ENCODE measurements around the gene WDR87.

WDR87 gene

GRCh38 chr19:37893845-37894575 lies 12.4 kb downstream of the WDR87 start:
- TF ChIP-seq, protein P1, sequence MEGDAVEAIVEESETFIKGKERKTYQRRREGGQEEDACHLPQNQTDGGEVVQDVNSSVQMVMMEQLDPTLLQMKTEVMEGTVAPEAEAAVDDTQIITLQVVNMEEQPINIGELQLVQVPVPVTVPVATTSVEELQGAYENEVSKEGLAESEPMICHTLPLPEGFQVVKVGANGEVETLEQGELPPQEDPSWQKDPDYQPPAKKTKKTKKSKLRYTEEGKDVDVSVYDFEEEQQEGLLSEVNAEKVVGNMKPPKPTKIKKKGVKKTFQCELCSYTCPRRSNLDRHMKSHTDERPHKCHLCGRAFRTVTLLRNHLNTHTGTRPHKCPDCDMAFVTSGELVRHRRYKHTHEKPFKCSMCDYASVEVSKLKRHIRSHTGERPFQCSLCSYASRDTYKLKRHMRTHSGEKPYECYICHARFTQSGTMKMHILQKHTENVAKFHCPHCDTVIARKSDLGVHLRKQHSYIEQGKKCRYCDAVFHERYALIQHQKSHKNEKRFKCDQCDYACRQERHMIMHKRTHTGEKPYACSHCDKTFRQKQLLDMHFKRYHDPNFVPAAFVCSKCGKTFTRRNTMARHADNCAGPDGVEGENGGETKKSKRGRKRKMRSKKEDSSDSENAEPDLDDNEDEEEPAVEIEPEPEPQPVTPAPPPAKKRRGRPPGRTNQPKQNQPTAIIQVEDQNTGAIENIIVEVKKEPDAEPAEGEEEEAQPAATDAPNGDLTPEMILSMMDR (IDR thresholded peaks at IDR 0.05; ENCODE audit: low read length, missing control alignments): no peak
- DNase-seq (ENCODE audit: low read depth): no peak
- H3K4me3 ChIP-seq (replicated peaks; ENCODE audit: low read depth, low read length): no peak overlapping the region

GRCh38 chr19:37886571-37886970 lies 19.8 kb downstream of the WDR87 start:
- TF ChIP-seq, protein P1 (IDR thresholded peaks at IDR 0.05; ENCODE audit: low read length, missing control alignments): no peak
- DNase-seq (ENCODE audit: low read depth): no peak
- H3K4me3 ChIP-seq (replicated peaks; ENCODE audit: low read depth, low read length): no peak overlapping the region

- no peak overlapping the region for H3K4me3 ChIP-seq (replicated peaks; ENCODE audit: low read depth, low read length)
- TF ChIP-seq, protein P1 (IDR thresholded peaks at IDR 0.05; ENCODE audit: low read length, missing control alignments): no peak
- no peak for DNase-seq (ENCODE audit: low read depth)
These were observed 21.0 kb downstream of the WDR87 start for GRCh38 chr19:37885392-37885791.

GRCh38 chr19:37877147-37877546 lies 29.2 kb downstream of the WDR87 start:
- no peak for DNase-seq (ENCODE audit: low read depth)
- TF ChIP-seq, protein P1 (IDR thresholded peaks at IDR 0.05; ENCODE audit: low read length, missing control alignments): no peak
- no peak overlapping the region for H3K4me3 ChIP-seq (replicated peaks; ENCODE audit: low read depth, low read length)

GRCh38 chr19:37876032-37876431 lies 30.4 kb downstream of the WDR87 start:
- no peak for DNase-seq (ENCODE audit: low read depth)
- H3K4me3 ChIP-seq (replicated peaks; ENCODE audit: low read depth, low read length): no peak overlapping the region
- TF ChIP-seq, protein P1 (IDR thresholded peaks at IDR 0.05; ENCODE audit: low read length, missing control alignments): no peak

DNA sequence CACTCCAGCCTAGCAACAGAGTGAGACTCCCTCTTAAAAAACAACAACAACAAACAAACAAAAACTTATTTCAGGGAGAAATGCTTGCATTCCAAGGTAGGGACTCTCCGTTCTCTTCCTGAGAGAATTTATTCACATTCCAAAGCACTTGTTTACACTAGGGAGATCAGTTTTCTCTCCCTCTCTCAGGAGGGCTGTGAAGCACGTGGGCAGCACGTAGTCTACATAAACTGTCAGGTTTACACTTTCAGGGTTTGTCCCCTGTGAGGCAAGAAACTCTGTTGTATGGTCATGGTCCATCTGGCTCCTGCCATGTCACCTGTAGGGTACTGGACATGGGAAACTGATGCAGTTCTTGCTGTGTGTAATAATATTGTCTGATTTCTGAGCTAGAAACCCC lies 31.6 kb downstream of the WDR87 start:
- TF ChIP-seq, protein P1 (IDR thresholded peaks at IDR 0.05; ENCODE audit: low read length, missing control alignments): no peak
- no peak for DNase-seq (ENCODE audit: low read depth)
- H3K4me3 ChIP-seq (replicated peaks; ENCODE audit: low read depth, low read length): no peak overlapping the region

DNA sequence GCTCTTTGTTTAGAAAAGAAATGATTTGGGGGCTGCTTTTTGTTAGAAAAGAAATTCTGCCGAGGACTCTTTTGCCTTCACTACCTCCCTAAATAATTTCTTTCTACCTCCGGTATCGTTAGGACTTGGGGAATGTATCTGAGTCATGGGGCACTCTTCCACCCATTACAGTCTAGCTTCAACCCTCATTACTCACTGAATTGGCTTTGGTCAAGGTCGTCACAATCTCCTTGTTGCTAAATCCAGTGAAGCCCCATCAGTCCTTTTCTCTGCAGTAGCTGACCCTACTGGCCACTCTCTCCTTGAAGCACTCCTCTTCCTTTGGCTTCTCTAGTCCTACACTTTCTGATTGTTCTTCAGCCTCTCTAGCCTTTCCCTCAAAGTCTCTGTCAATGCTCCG lies 34.0 kb downstream of the WDR87 start:
- no peak overlapping the region for H3K4me3 ChIP-seq (replicated peaks; ENCODE audit: low read depth, low read length)
- TF ChIP-seq, protein P1 (IDR thresholded peaks at IDR 0.05; ENCODE audit: low read length, missing control alignments): no peak
- DNase-seq (ENCODE audit: low read depth): no peak
